K562 (cell line): ENCODE results near the gene PRKD1. TPM values are rescaled to one million over a fixed set of nuclear protein-coding genes. Genes with fewer than 3 reads are reported as not detected.

Source experiments
- ATF7 ChIP-seq: fragments of 450-650 bp; IDR thresholded peaks from 2 replicates; pipeline ENCODE4 v1.7.1; 2014; ENCODE audit warnings: mild to moderate bottlenecking, moderate library complexity
- CHD1 ChIP-seq: fragments of 200-600 bp; sonication (generic); IDR thresholded peaks from one replicate; pipeline ENCODE4 v1.6.1; 2012; ENCODE audit warnings: mild to moderate bottlenecking, moderate library complexity, low read length, inconsistent platforms
- CHD2 ChIP-seq: IDR thresholded peaks from 2 replicates; pipeline ENCODE4 v1.6.1; 2011; ENCODE audit warnings: low read depth, low read length
- FOXJ2 ChIP-seq: fragments of 200-800 bp; sonication (Bioruptor generic); IDR thresholded peaks from 2 replicates; pipeline ENCODE4 v1.6.1; 2016; ENCODE audit warnings: missing genetic modification characterization, missing compliant biosample characterization
- GMEB1 ChIP-seq: fragments of 250-450 bp; sonication (Bioruptor Pico); IDR thresholded peaks from 2 replicates; pipeline ENCODE4 v1.4.0; 2020; ENCODE audit warnings: mild to moderate bottlenecking
- HMBOX1 ChIP-seq: sonication (generic); IDR thresholded peaks from 2 replicates; pipeline ENCODE4 v1.6.1; 2016
- HMGXB4 ChIP-seq: sonication (generic); formaldehyde crosslinking; IDR thresholded peaks from 2 replicates; pipeline ENCODE4 v1.8.1; 2023; ENCODE audit warnings: mild to moderate bottlenecking, missing genetic modification reagents
- JUND ChIP-seq, 2 experiments: IDR thresholded peaks; 2 replicates in 1 of 2; 3 replicates in 1 of 2; pipeline ENCODE4 v1.6.1; 2011; ENCODE audit warnings: borderline replicate concordance in 2 of 2, low read depth in 2 of 2, low read length in 2 of 2, improper control_type of control experiment in 1 of 2, missing biosample characterization in 1 of 2, missing genetic modification characterization in 1 of 2, missing genetic modification reagents in 1 of 2
- NCOA6 ChIP-seq: fragments of 450-650 bp; IDR thresholded peaks from 2 replicates; pipeline ENCODE4 v1.6.1; 2017; ENCODE audit warnings: mild to moderate bottlenecking
- NCOR1 ChIP-seq: fragments of 450-650 bp; IDR thresholded peaks from 2 replicates; pipeline ENCODE4 v1.6.1; 2016; ENCODE audit warnings: mild to moderate bottlenecking, moderate library complexity
- NFYB ChIP-seq: IDR thresholded peaks from 2 replicates; pipeline ENCODE4 v1.6.1; 2011; ENCODE audit warnings: mild to moderate bottlenecking, moderate library complexity; ENCODE audit not compliant: insufficient read length; ENCODE audit errors: extremely low read depth
- PHF21A ChIP-seq: fragments of 450-650 bp; IDR thresholded peaks from 2 replicates; pipeline ENCODE4 v1.6.1; 2017; ENCODE audit warnings: low read depth, borderline replicate concordance
- POLR2A ChIP-seq: fragments of 450-650 bp; conservative IDR thresholded peaks from 2 replicates; pipeline ENCODE4 v1.6.1; 2016
- SMAD4 ChIP-seq: fragments of 250-450 bp; sonication (Bioruptor Pico); conservative IDR thresholded peaks from 2 replicates; pipeline ENCODE4 v1.8.0; 2021; ENCODE audit warnings: inconsistent platforms, mild to moderate bottlenecking, moderate library complexity
- SRSF7 ChIP-seq: fragments of 200-400 bp; formaldehyde crosslinking; optimal IDR thresholded peaks from 2 replicates; pipeline ENCODE3; 2017; ENCODE audit warnings: mild to moderate bottlenecking, low read depth, low read length
- TCF3 ChIP-seq: sonication (generic); formaldehyde crosslinking; IDR thresholded peaks from 2 replicates; pipeline ENCODE4 v1.4.0; 2020; ENCODE audit warnings: mild to moderate bottlenecking, missing genetic modification reagents
- THAP7 ChIP-seq: fragments of 250-450 bp; sonication (Bioruptor Pico); IDR thresholded peaks from 2 replicates; pipeline ENCODE4 v1.5.0; 2021
- U2AF1 ChIP-seq: fragments of 200-400 bp; formaldehyde crosslinking; optimal IDR thresholded peaks from 2 replicates; pipeline ENCODE3; 2017; ENCODE audit warnings: mild to moderate bottlenecking, low read depth, low read length, moderate library complexity
- ZNF121 ChIP-seq: sonication (generic); formaldehyde crosslinking; conservative IDR thresholded peaks from 2 replicates; pipeline ENCODE4 v1.8.0; 2022; ENCODE audit warnings: missing genetic modification reagents
- ZNF124 ChIP-seq: sonication (generic); formaldehyde crosslinking; IDR thresholded peaks from 2 replicates; pipeline ENCODE4 v1.8.1; 2022; ENCODE audit warnings: missing genetic modification reagents
- ZNF408 ChIP-seq: fragments of 250-450 bp; sonication (Bioruptor Pico); IDR thresholded peaks from 2 replicates; pipeline ENCODE4 v1.4.0; 2020; ENCODE audit warnings: low read depth, mild to moderate bottlenecking, moderate library complexity
- ZNF583 ChIP-seq: fragments of 250-450 bp; sonication (Bioruptor Pico); IDR thresholded peaks from 2 replicates; pipeline ENCODE4 v1.4.0; 2020
- ZNF766 ChIP-seq: fragments of 200-800 bp; sonication (Bioruptor generic); conservative IDR thresholded peaks from 2 replicates; pipeline ENCODE4 v1.6.1; 2016; ENCODE audit warnings: missing genetic modification characterization, missing compliant biosample characterization
- ZNF79 ChIP-seq: fragments of 250-450 bp; sonication (Bioruptor Pico); IDR thresholded peaks from 2 replicates; pipeline ENCODE4 v1.4.0; 2020; ENCODE audit warnings: low read depth, mild to moderate bottlenecking, moderate library complexity
- polyA plus RNA-seq, 8 experiments: library from polyadenylated mRNA; depleted of rRNA in 4 of 8; stranded (reverse) in 5 of 8; unstranded in 3 of 8; fragments of >200 nt; fragmentation: Nextera tagmentation in 2 of 8; fragmentation: Illumina TruSeq in 1 of 8; extraction: Ambion mirVana in 2 of 8; extraction: Trizol in 1 of 8; gene quantifications; 2 replicates each; pipeline versions ENCODE4 v1.2.1 to v1.2.3, GENCODE V29; 2011 to 2014; ENCODE audit warnings: inconsistent platforms in 1 of 8, missing spikeins in 1 of 8
- total RNA-seq, 7 experiments: library from RNA; depleted of rRNA in 6 of 7; stranded (reverse); fragments of >200 nt in 6 of 7; fragmentation: Illumina TruSeq in 2 of 7; extraction: Trizol in 2 of 7; gene quantifications; 2 replicates each; pipeline versions ENCODE4 v1.2.1 to v1.2.3, GENCODE V29; 2011 to 2021; ENCODE audit warnings: low replicate concordance in 1 of 7

Gene PRKD1
- total and polyA plus RNA-seq, 9 of the 15 experiments (the other 6 are each of a cell fraction or from before 2014, with no cell fraction given) = 0.04 to 0.25 (median 0.13) TPM; not detected in 1

GRCh38 chr14:29650554-29651269 lies 276.9 kb downstream of the PRKD1 start (continued):
- no peak for TF ChIP-seq HMGXB4
- no peak for TF ChIP-seq ZNF408
- TF ChIP-seq NCOA6 = no peak
- no peak for TF ChIP-seq ZNF124 (CRISPR knock-in tag)
- no peak for TF ChIP-seq NFYB
- TF ChIP-seq THAP7 (CRISPR knock-in tag) = no peak
- peak; percentile 85 for TF ChIP-seq TCF3
- no peak for TF ChIP-seq SRSF7
- TF ChIP-seq FOXJ2 (tag) = 0 out of 2 replicates have a peak, but pooled peaks have one; percentile 26
- TF ChIP-seq NCOR1 = peak; percentile 93
- no peak for TF ChIP-seq CHD2
- TF ChIP-seq U2AF1 = no peak
- TF ChIP-seq ZNF766 (CRISPR knock-in tag) = no peak
- no peak for TF ChIP-seq ZNF79 (CRISPR knock-in tag)
- TF ChIP-seq PHF21A = no peak
- TF ChIP-seq SMAD4 (CRISPR knock-in tag) = 0 out of 2 replicates have a peak, but pooled peaks have one; percentile 5
- no peak for TF ChIP-seq ZNF121 (CRISPR knock-in tag)
- no peak for TF ChIP-seq JUND (IDR thresholded peaks at IDR 0.05; ENCODE audit: borderline replicate concordance, low read depth, low read length)
- TF ChIP-seq JUND (tag; IDR thresholded peaks at IDR 0.05; ENCODE audit: borderline replicate concordance, low read depth, low read length) = peak; percentile 47; the same call in 1 of the 3 replicates
- no peak for TF ChIP-seq ZNF583
- no peak for TF ChIP-seq POLR2A
- no peak for TF ChIP-seq CHD1
- peak; percentile 54; the same call in 1 of the 2 replicates for TF ChIP-seq ATF7
- TF ChIP-seq GMEB1 (CRISPR knock-in tag) = no peak
- peak; percentile 40; the same call in 1 of the 2 replicates for TF ChIP-seq HMBOX1
